Measurements from ENCODE around the gene CHP2. TPM values are rescaled to one million over a fixed set of nuclear protein-coding genes. Genes with fewer than 3 reads are reported as not detected.
A peak's percentile ranks its signal among the peaks of the same experiment; 100 is the strongest.

The CHP2 gene
- total and polyA plus RNA-seq, 7 donors, result 0.28 to 385 (median 174) TPM; not detected in 3

GRCh38 chr16:23803591-23804123 is 48.8 kb downstream of the CHP2 start:
- Histone ChIP-seq H3K4me3 (peak overlapping the region in 1 of 4 donors; percentile 10), H3K4me1 (peaks cover 0 to 6% (median 0%) of the 10 kb centered on the region in 4 donors), H3K27me3 (no peaks in the 10 kb centered on the region), H3K9me3 (no peaks in the 10 kb centered on the region), H3K36me3 (no peaks in the 10 kb centered on the region), H3K27ac (no peak overlapping the region)
- WGBS, 2 donors, result 2 to 9% methylated on average over 9 of the region's 9 CpGs
- peak; percentile 78 for DNase-seq
- no peak for TF ChIP-seq POLR2AphosphoS5 (IDR thresholded peaks at IDR 0.05)
- no peak for TF ChIP-seq POLR2A (IDR thresholded peaks at IDR 0.05)
- TF ChIP-seq CTCF (IDR thresholded peaks at IDR 0.05), result peak in 3 of 4 experiments; percentile 30 to 56 (median 35)
- no peak for TF ChIP-seq EP300 (IDR thresholded peaks at IDR 0.05)
- intact Hi-C loops (cut with DNase I), result loop anchor here (1.0 to 10.0 kb wide), 3 partner anchors 34 to 701 kb away; partner anchors contain the start of gene PRKCB

- Histone ChIP-seq H3K27me3 (no peaks in the 10 kb centered on the region), H3K36me3 (no peaks in the 10 kb centered on the region), H3K9me3 (no peaks in the 10 kb centered on the region), H3K4me3 (no peak overlapping the region), H3K27ac (no peak overlapping the region), H3K4me1 (peaks cover 0 to 6% (median 0%) of the 10 kb centered on the region in 4 donors)
- TF ChIP-seq CTCF (IDR thresholded peaks at IDR 0.05) (no peak), EP300 (IDR thresholded peaks at IDR 0.05) (no peak), POLR2AphosphoS5 (IDR thresholded peaks at IDR 0.05) (no peak), POLR2A (IDR thresholded peaks at IDR 0.05) (no peak)
- intact Hi-C loops (cut with DNase I), result loop anchor here (10.0 kb wide), 1 partner anchor 698 kb away; no protein-coding TSS in a partner anchor
- DNase-seq, result no peak
- 57 to 78% methylated on average over 1 of the region's 1 CpG for WGBS, 2 donors
These were observed 52.2 kb downstream of the CHP2 start for GRCh38 chr16:23807028-23807427.

Other genes with a start within 250 kb of the CHP2 start
- 10 to 100 TPM; 29.1 to 55.7 (median 34.7) TPM for gene GGA2, start 244.5 kb upstream of the CHP2 start, total RNA-seq
- 10 to 100 TPM; 13.2 to 36.1 (median 15.3) TPM for gene GGA2, start 244.5 kb upstream of the CHP2 start, polyA plus RNA-seq
- gene EARS2, start 197.7 kb upstream of the CHP2 start, total RNA-seq, result 10 to 100 TPM in 2 of 4 donors, 1 to 10 TPM in 2; 7.5 to 18.3 (median 11.2) TPM
- 10 to 100 TPM in 1 of 3 donors, 1 to 10 TPM in 2; 6.6 to 19.4 (median 7.9) TPM for gene EARS2, start 197.7 kb upstream of the CHP2 start, polyA plus RNA-seq
- 100 to 1,000 TPM in 1 of 4 donors, 10 to 100 TPM in 3; 45.1 to 101 (median 57.6) TPM for gene UBFD1, start 197.3 kb upstream of the CHP2 start, total RNA-seq
- gene UBFD1, start 197.3 kb upstream of the CHP2 start, polyA plus RNA-seq, result 10 to 100 TPM in 1 of 3 donors, 1 to 10 TPM in 2; 8.1 to 16.6 (median 8.4) TPM
- 100 to 1,000 TPM; 101 to 179 (median 159) TPM for gene NDUFAB1, start 158.7 kb upstream of the CHP2 start, total RNA-seq
- 100 to 1,000 TPM; 283 to 398 (median 297) TPM for gene NDUFAB1, start 158.7 kb upstream of the CHP2 start, polyA plus RNA-seq
- gene PALB2, start 113.7 kb upstream of the CHP2 start, total RNA-seq, result 10 to 100 TPM in 2 of 4 donors, 1 to 10 TPM in 2; 7.5 to 11.2 (median 9.4) TPM
- gene PALB2, start 113.7 kb upstream of the CHP2 start, polyA plus RNA-seq, result 1 to 10 TPM; 7.2 to 8.7 (median 7.4) TPM
- 10 to 100 TPM; 24.1 to 41.4 (median 34.1) TPM for gene DCTN5, start 113.6 kb upstream of the CHP2 start, total RNA-seq
- 10 to 100 TPM; 13.2 to 31.0 (median 28.4) TPM for gene DCTN5, start 113.6 kb upstream of the CHP2 start, polyA plus RNA-seq
- gene PLK1, start 76.1 kb upstream of the CHP2 start, total RNA-seq, result 1 to 10 TPM in 3 of 4 donors, under 1 TPM in 1; 0.82 to 5.2 (median 3.0) TPM
- 10 to 100 TPM in 1 of 3 donors, 1 to 10 TPM in 2; 2.4 to 37.0 (median 9.0) TPM for gene PLK1, start 76.1 kb upstream of the CHP2 start, polyA plus RNA-seq
- gene ERN2, start 41.8 kb upstream of the CHP2 start, total RNA-seq, result 1 to 10 TPM in 1 of 4 donors, under 1 TPM in 1, not detected in 2; 0.36 to 1.9 TPM
- 100 to 1,000 TPM in 1 of 3 donors, 10 to 100 TPM in 2; 19.9 to 123 (median 33.0) TPM for gene ERN2, start 41.8 kb upstream of the CHP2 start, polyA plus RNA-seq
- gene PRKCB, start 81.0 kb downstream of the CHP2 start, total RNA-seq, result 10 to 100 TPM; 12.1 to 43.8 (median 23.8) TPM
- gene PRKCB, start 81.0 kb downstream of the CHP2 start, polyA plus RNA-seq, result 10 to 100 TPM in 1 of 3 donors, 1 to 10 TPM in 2; 3.0 to 21.4 (median 5.8) TPM

Data from sigmoid colon (tissue), 7 donors.